ENCODE data around the gene TMC4. TPM values are rescaled to one million over a fixed set of nuclear protein-coding genes. Genes with fewer than 3 reads are reported as not detected.

TMC4 gene
- total and polyA plus RNA-seq, 8 donors = 51.8 to 88.9 (median 59.9) TPM

DNA sequence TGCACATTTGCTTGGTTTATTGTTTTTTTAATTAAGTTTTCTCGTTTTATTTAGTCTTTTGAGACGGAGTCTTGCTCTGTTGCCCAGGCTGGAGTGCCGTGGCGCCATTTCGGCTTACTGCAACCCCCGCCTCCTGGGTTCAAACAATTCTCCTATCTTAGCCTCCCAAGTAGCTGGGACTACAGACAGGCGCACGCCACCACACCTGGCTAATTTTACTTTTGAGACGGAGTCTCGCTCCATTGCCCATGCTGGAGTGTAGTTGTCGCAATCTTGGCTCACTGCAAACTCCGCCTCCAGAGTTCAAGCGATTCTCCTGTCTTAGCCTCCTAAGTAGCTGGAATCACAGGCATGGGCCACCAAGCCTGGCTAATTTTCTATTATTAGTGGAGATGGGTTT lies 29.0 kb upstream of the TMC4 start:
- Histone ChIP-seq H3K4me1 (peaks cover 18 to 53% (median 37%) of the 10 kb centered on the region in 3 donors), H3K36me3 (peaks cover 5 to 33% (median 26%) of the 10 kb centered on the region in 3 donors), H3K4me3 (peak overlapping the region; percentile 55 to 87 (median 62)), H3K27ac (peak overlapping the region in 2 of 4 donors; percentile 93 to 97), H3K9me3 (no peaks in the 10 kb centered on the region), H3K27me3 (no peaks in the 10 kb centered on the region)
- ATAC-seq (no peak), DNase-seq (peak in 1 of 6 donors; percentile 45), FAIRE-seq (no peak)
- WGBS, 2 donors = 41 to 67% methylated on average over 13 of the region's 13 CpGs
- TF ChIP-seq, protein P1, sequence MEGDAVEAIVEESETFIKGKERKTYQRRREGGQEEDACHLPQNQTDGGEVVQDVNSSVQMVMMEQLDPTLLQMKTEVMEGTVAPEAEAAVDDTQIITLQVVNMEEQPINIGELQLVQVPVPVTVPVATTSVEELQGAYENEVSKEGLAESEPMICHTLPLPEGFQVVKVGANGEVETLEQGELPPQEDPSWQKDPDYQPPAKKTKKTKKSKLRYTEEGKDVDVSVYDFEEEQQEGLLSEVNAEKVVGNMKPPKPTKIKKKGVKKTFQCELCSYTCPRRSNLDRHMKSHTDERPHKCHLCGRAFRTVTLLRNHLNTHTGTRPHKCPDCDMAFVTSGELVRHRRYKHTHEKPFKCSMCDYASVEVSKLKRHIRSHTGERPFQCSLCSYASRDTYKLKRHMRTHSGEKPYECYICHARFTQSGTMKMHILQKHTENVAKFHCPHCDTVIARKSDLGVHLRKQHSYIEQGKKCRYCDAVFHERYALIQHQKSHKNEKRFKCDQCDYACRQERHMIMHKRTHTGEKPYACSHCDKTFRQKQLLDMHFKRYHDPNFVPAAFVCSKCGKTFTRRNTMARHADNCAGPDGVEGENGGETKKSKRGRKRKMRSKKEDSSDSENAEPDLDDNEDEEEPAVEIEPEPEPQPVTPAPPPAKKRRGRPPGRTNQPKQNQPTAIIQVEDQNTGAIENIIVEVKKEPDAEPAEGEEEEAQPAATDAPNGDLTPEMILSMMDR (IDR thresholded peaks at IDR 0.05) = no peak
- intact Hi-C loops (cut with DNase I) = no loop called here

GRCh38 chr19:54201172-54201701 lies 28.3 kb upstream of the TMC4 start:
- peak in 1 of 6 donors; percentile 51 for DNase-seq
- peaks cover 18 to 45% (median 37%) of the 10 kb centered on the region in 3 donors for H3K4me1 ChIP-seq
- intact Hi-C loops (cut with DNase I) = no loop called here
- H3K9me3 ChIP-seq = no peaks in the 10 kb centered on the region
- 1% methylated on average over 28 of the region's 28 CpGs for WGBS, 2 donors
- ATAC-seq = peak in 3 of 4 donors; percentile 0
- H3K27me3 ChIP-seq = no peaks in the 10 kb centered on the region
- no peak for FAIRE-seq
- peak overlapping the region; percentile 82 to 97 (median 89) for H3K27ac ChIP-seq
- peaks cover 4 to 25% (median 19%) of the 10 kb centered on the region in 3 donors for H3K36me3 ChIP-seq
- H3K4me3 ChIP-seq = peak overlapping the region; percentile 55 to 87 (median 62)
- TF ChIP-seq, protein P1 (IDR thresholded peaks at IDR 0.05) = no peak

DNA sequence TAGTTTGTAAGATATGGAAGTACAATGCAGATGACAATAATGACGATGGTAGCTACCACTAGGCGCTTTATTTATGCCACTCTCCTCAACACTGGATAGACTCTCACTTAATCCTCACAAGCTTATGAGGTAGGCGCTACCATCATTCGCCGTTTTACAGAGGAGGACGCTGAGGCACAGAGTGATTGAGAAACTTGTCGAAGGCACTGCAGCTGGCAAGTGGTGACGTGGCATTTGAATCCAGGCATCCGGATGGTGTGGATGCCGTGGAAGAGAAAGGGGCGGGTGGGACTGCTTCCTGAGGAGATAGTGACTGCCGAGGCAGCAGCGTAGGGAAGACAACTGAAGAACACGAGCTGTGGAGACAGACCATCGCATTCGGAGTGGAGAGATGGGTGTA lies 26.4 kb upstream of the TMC4 start:
- peaks cover 13 to 29% (median 25%) of the 10 kb centered on the region in 3 donors for H3K4me1 ChIP-seq
- ATAC-seq (no peak), FAIRE-seq (no peak), DNase-seq (peak in 2 of 6 donors; percentile 29 to 41)
- intact Hi-C loops (cut with DNase I) = no loop called here
- H3K4me3 ChIP-seq = no peak overlapping the region
- WGBS, 2 donors = 91 to 93% methylated on average over 16 of the region's 16 CpGs
- TF ChIP-seq, protein P1 (IDR thresholded peaks at IDR 0.05) = no peak
- H3K9me3 ChIP-seq = no peaks in the 10 kb centered on the region
- peaks cover 0 to 15% (median 3%) of the 10 kb centered on the region in 3 donors for H3K36me3 ChIP-seq
- no peak overlapping the region for H3K27ac ChIP-seq
- no peaks in the 10 kb centered on the region for H3K27me3 ChIP-seq

DNA sequence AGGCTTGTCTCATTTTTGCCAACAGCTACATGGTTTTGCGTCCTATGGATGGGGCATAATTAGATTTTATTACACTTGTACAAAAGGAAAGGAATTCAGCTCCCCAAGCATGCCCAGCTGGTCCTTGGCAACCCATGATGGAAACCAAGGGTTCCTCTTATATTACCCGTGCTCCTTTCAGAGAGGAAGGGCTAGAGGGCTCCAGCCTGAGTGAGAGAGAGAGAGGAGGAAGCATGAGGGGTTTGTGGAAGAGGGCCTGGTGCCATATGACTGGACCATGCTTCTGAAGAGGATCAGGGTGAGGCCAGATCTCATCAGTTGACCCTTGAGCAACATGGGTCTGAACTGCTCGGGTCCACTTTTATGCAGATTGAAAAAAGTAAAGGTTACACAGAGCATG lies 24.2 kb upstream of the TMC4 start:
- no peak for FAIRE-seq
- 78 to 89% methylated on average over 3 of the region's 3 CpGs for WGBS, 2 donors

More for the DNA sequence above, 24.2 kb upstream of the TMC4 start:
- Histone ChIP-seq H3K4me1 (peaks cover 0 to 12% (median 9%) of the 10 kb centered on the region in 3 donors), H3K27me3 (no peaks in the 10 kb centered on the region), H3K4me3 (no peak overlapping the region), H3K27ac (no peak overlapping the region), H3K9me3 (no peaks in the 10 kb centered on the region), H3K36me3 (peaks cover 0 to 6% (median 6%) of the 10 kb centered on the region in 3 donors)
- DNase-seq (peak in 2 of 6 donors; percentile 3 to 7), ATAC-seq (no peak)
- TF ChIP-seq, protein P1 (IDR thresholded peaks at IDR 0.05) = no peak
- intact Hi-C loops (cut with DNase I) = no loop called here

All from pancreas (tissue), 10 donors.